ENCODE measurements around the gene LRP1B.
"Not testable (repeated sequence)": the region's sequence is repeated elsewhere in the genome, so short reads cannot be mapped to it uniquely, and the experiment has no call there.

Gene LRP1B

GRCh38 chr2:140457483-140457882 lies 1673.3 kb downstream of the LRP1B start:
- DNase-seq (ENCODE audit: extremely low read depth, low read depth): no peak
- no peak for TF ChIP-seq CTCF (IDR thresholded peaks at IDR 0.05; ENCODE audit: low read depth, low read length)

GRCh38 chr2:140455315-140455714 lies 1675.5 kb downstream of the LRP1B start:
- TF ChIP-seq CTCF (IDR thresholded peaks at IDR 0.05; ENCODE audit: low read depth, low read length): no peak
- DNase-seq (ENCODE audit: extremely low read depth, low read depth): no peak

DNA sequence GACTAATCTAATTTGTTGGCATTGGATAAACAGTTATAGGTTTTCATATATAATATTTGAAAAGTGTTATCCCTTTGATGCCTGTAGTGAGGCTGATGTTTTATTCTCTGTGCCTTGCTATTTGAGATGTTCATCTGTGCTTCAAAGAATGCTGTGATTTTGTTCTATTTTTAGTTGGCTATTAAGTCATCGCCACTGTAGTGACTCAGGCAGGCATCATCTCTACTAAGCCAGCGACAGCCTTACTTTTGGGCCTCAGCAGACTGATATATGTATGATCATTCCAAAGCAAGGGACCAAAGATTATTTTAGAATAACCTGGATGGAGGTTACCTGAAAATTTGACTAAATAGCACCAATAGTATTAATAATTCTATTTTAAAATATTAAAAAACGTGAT lies 1676.1 kb downstream of the LRP1B start:
- no peak for DNase-seq (ENCODE audit: extremely low read depth, low read depth)
- no peak for TF ChIP-seq CTCF (IDR thresholded peaks at IDR 0.05; ENCODE audit: low read depth, low read length)

GRCh38 chr2:140451324-140451723 lies 1679.5 kb downstream of the LRP1B start:
- no peak for DNase-seq (ENCODE audit: extremely low read depth, low read depth)
- TF ChIP-seq CTCF (IDR thresholded peaks at IDR 0.05; ENCODE audit: low read depth, low read length): no peak

DNA sequence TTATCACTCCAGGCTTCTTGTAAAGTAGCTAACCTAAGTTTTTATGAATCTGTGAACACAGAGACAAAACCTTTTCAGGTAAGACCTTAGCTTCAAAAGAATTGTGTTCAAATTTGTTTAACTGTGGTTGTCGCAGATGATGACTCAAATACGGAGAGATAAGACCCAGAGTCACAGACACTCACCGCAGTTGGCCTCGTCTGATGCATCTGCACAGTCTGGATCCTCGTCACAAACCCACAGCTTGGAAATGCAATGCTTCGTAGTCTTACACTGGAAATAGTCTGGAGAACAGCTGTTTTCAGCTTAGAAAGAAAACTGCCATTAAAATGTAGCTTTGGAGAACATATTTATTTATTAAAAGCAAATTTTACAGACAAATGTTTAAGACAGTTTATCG lies 1688.5 kb downstream of the LRP1B start:
- no peak for TF ChIP-seq CTCF (IDR thresholded peaks at IDR 0.05; ENCODE audit: low read depth, low read length)
- DNase-seq (ENCODE audit: extremely low read depth, low read depth): no peak

DNA sequence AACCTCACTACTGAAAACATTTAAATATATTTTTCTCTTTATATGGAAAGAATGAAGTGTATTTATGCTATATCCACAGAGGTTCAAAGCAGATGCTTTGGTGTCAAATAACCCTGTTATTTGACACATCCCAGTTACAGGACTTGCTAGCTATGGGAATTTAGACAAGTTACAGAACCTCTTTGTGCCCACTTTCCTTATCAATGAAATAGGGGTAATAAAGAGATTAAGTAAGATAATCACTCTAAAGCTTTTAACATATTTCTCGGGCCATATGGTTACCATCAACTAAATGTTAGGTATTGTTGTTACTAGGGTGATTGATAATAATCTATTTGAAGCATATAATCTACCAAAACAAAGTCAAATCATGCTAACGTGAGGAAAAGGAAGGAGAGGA lies 1690.0 kb downstream of the LRP1B start:
- DNase-seq (ENCODE audit: extremely low read depth, low read depth): no peak
- TF ChIP-seq CTCF (IDR thresholded peaks at IDR 0.05; ENCODE audit: low read depth, low read length): no peak

GRCh38 chr2:140436936-140437335 lies 1693.9 kb downstream of the LRP1B start:
- TF ChIP-seq CTCF (IDR thresholded peaks at IDR 0.05; ENCODE audit: low read depth, low read length): no peak
- DNase-seq (ENCODE audit: extremely low read depth, low read depth): no peak

DNA sequence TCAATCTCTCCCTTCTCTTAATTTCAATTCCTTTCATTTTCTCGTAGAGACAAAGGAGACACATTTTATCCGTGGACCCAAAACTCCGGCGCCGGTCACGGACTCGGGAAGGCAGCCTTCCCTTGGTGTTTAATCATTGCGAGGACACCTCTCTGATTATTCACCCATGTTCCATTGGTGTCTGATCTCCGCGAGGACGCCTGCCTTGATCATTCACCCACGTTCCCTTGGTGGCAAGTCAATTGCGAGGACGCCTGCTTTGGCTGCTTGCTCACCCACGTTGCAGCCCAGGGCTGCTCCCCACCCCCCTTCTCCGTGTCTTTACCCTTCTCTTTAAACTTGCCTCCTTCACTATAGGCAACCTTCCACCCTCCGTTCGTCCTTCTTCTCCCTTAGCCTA lies 1703.8 kb downstream of the LRP1B start:
- not testable (repeated sequence) for DNase-seq (ENCODE audit: extremely low read depth, low read depth)

All from AG09319 (cell line).